ENCODE measurements around the gene MBTD1.
"Not testable (repeated sequence)": the region's sequence is repeated elsewhere in the genome, so short reads cannot be mapped to it uniquely, and the experiment has no call there.

Gene MBTD1

DNA sequence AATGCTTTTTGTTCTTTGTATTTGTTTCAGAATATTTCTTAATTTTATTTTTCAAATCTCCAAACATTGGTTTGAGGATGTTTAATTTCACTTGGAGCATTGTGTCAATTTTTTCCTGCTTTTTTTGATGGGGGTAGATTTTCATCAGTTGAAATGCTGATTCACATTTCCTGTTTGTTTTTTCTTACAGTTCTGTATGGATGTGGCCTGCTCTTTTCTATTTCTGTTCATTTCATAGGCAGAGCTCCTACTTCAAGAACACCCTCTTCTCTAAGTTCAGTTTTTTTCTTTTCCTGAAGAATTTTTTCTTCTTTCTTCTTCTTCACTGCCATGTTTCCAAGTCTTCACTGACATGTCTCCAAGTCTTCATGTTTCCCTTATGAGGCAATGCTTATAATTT lies 8.8 kb downstream of the MBTD1 start:
- DNase-seq: no peak

DNA sequence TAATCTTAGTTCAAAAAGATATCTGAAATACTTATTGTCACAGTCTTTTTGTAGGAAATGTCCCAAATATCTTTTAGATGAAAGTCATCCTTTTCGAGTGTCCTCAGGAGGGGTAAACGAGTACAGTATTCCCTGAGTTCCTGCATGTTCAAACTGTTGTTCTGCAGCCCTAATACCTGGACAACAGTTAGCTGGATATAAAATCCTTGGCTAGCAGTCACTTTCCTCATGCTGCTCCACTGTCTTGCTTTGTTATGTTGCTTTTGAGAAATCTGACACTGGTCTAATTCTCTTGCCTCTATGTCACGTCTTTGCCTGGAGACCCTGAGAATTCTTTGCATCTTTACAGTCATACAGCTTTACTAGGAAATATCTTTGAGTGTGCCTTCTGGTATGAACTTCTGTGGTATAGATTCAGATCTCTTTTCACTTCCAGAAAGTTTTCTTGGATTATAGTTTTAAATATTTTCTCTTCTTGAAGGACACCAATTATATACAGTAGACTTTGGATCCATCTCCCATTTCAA lies 9.5 kb downstream of the MBTD1 start:
- no peak for DNase-seq

DNA sequence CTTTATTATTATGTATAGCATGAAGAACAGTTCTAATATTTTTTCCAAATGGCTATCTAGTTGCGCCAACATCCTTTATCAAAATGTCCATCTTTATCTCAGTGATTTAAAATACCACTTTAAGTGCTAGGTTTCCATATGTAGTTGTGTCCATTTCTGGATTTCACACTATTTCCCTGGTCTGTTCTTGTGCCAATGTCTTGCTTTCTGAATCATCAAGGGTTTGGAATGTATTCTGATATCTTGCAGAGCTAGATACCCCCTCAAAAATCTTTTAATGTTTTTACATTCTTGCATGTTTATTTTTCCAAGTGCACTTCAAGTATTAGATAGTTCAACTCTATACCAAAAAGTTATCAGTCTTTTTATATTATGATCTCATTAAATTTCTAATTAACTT lies 14.3 kb downstream of the MBTD1 start:
- DNase-seq: no peak

DNA sequence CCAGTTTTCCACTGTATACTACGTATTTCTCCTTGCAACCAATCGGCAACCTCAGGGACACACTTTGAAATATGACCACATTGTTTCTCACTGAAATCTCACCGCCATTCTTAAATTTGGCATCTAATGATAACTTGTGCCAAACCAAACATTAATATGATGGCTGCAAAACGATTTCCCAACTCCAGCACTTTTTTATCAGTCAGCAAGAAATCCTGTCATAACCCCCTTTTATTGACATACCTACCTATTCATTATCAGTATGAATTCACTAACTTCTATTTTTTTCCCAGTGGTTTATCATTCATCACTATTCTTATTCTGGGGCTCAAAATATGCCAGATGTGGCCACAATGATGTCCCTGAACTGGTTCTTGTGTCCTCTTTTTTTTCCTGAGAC lies 15.8 kb downstream of the MBTD1 start:
- no peak for DNase-seq

DNA sequence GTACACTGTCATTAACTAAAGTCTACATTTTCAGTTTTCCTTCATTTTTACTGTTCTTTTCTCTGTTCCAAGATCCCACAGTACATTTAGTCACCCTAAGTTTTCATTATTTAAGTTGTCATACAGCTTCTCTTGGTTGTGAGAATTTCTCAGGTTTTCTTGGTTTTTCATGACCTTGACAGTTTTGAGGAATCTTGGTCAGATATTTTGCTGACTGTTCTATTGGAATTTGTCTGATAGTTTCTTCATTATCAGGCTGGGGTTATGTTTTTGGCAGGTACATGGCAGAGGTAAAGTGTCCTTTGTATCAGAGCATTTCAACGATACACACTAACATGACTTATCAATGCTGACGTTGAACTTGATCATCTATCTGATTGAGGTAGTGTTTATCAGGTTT lies 19.6 kb downstream of the MBTD1 start:
- no peak for DNase-seq

DNA sequence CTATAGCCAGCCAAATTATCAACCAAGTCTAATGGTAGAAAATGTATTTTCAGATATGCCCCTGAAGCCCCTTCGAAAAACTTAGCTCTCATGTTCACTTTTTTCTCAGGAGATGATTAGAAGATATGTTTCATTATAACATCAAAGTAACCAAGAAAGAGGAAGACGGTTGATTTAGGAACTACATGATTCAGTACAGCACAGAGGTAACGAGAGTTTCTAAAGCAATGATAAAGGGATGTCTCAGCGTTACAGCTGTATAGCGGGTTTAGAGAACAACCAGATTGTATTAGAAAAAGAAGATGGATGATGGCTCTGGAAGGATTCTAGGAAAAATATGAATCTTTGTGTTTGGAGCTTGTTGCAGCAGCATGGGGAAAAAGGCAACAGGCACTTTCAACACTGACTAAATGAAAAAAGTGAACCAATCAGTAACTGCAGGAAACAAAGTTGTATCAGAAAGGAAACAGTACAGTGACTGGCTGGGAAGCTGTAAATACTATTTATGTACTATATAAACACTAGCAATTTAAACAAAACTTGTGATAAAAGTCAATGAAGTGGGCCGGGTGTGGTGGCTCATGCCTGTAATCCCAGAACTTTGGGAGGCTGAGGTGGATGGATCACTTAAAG lies 21.5 kb downstream of the MBTD1 start:
- no peak for DNase-seq

DNA sequence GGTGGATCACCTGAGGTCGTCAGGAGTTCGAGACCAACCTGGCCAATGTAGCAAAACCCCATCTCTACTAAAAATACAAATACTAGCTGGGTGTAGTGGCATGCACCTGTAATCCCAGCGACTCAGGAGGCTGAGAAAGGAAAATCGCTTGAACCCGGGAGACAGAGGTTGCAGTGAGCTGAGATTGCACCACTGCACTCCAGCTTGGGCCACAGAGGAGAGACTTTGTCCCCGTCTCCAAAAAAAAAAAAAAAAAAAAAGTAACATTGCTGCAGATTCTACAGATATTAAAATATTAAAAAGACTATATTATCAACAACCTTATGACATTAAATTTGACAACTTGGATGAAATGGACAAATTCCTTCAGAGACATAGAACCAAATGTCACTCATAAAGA lies 25.7 kb downstream of the MBTD1 start:
- DNase-seq: no peak

DNA sequence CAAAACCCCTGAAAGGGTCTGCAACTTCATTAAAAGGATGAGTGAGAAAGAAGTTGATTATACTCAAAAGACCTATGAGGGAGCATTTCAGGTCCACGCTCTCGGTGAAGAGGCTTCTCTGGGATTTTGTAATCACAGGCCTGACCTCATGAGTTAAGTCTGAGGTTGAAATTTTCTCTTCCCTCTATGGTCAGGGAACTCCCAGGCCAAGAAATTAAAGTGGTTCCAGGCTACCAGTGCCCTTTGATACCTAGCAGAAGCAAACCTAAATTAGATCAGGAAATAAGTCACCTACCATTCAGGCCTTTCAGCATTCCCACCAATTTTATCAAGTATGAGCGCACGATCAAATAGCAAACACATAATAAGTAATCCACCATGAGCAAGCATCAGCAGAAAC lies 27.9 kb downstream of the MBTD1 start:
- no peak for DNase-seq

DNA sequence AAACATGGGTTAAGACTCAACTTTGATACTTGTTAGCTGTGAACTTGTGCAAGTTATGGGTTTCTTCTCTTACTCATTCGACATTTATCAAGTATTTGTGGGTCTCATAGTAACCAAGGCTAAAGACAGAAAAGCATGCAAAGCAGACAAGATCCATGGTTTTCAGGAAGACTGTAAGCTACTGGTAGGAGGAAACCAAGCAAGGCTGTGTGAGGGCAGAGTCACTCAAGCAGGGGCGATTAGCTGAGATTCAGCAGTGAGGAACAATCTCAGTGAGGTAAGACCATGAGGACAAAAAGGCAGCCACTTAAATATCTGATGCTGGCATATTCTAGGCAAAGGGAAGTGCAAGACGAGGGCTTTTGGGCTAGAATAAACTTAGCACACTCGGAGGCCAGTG lies 29.5 kb downstream of the MBTD1 start:
- no peak for DNase-seq

DNA sequence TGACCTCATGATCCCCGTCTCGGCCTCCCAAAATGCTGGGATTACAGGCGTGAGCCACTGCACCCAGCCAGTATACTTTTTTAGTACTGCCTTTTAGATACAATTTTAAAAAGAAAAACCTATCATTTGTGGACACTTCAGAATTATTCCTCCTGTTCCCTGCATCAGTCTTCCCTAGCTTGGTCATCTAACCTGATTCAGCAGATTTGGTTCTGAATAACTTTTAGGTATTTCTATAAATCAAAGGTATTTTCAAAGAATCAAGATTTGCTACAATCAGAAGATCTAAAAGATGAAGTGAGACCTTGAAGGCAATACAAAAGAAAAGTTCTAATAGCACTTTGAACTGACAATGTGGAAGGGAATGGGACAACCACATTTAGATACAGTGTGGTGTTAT lies 30.0 kb downstream of the MBTD1 start:
- DNase-seq: no peak

DNA sequence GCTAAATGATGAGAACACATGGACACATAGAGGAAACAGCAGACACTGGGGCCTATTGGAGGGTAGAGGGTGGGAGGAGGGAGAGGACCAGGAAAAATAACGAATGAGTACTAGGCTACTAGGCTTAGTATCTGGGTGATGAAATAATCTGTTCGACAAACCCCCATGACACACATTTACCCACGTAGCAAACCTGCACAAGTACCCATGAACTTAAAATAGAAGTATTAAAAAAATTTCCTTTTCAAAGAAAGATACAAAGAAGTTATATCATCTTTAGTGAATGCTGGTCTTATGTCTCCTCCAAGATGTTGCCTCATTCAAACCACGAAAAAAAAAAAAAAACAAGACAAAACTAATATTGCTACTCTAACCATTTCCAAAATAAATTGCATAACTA lies 31.7 kb downstream of the MBTD1 start:
- DNase-seq: no peak

DNA sequence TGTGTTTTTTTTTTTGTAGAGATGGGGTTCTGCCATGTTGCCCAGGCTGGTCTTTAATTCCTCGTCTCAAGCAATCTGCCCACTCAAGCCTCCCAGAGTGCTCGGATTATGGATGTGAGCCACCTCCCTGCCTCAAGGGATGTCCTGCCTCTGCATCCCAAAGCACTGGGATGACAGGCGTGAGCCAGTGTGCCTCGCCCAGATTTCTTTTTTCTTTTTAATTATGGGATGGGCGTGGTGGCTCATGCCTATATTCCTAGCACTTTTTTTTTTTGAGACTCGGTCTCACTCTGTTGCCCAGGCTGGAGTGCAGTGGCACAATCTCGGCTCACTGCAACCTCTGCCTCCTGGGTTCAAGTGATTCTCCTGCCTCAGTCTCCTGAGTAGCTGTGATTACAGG lies 34.3 kb downstream of the MBTD1 start:
- DNase-seq: not testable (repeated sequence)

DNA sequence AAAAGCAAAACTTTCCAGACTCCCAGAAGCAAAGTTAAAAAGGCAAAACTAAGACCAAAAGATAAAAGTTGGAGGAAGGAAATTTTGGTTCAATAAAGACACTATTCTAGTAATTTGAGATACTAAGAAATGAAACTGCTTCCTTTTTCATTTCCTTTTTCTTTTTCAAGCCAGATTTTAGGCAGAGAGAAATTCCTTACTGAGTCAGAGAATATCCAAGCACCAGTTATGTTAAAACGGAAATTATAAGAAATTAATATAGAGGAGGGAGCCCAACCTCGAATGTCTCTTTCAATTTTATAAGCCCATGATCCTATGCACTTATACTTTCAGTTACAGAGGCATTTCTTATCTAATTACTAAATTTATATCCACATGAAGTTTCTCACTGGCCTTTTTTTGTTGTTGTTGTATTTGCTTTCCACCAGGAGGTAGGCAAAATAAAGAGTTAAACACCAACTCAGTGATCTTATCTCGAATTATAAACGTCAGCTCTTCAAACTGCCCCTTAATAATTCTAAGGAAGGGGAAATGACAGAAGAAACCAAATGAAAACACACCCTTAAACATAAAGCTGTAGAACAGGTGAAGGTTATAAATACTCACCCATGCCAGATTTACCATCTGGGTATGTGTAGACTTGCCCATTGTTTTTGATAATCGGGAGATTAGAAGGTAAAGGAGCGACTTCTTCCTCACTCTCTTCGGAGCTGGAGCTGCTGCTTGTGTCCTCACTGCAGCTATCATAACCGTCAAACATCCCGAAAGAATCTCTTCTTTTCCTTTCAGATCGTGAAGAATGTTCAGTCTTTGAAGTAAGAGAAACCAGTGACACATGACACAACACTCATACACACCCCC lies 35.2 kb downstream of the MBTD1 start:
- no peak for DNase-seq

DNA sequence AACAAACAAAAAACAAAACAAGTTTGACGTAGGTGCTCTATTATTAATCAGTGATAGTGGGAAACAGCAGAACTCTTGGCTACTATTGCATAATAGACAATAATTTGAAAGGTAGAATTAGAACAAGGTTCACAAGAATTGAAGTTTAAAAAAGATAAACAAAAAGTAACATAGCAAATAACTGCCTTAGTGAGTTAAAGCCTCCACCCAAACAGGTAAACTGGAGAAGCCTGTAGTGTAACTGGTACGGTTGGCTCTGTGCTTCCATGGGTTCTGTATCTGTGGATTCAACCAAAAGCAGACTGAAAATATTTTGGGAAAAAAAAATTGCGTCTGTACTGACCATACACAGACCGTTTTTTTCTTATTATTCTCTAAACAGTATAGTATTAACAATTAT lies 38.5 kb downstream of the MBTD1 start:
- no peak for DNase-seq

DNA sequence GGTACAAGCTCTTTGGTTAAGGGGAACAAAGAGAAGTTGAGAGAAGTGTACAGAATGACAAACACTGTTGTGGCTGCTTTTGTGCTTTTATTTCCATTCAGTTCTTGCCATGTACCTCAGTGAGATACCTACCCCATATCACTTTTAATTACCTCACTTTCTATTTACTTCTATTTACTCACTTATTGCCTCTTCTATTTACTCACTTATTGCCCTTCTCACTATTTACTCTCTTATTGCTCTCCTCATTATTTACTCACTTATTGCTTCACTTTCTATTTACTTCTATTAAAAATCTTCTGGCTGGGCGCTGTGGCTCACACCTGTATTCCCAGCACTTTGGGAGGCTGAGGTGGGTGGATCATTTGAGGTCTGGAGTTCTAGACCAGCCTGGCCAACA lies 41.9 kb downstream of the MBTD1 start:
- DNase-seq: no peak

DNA sequence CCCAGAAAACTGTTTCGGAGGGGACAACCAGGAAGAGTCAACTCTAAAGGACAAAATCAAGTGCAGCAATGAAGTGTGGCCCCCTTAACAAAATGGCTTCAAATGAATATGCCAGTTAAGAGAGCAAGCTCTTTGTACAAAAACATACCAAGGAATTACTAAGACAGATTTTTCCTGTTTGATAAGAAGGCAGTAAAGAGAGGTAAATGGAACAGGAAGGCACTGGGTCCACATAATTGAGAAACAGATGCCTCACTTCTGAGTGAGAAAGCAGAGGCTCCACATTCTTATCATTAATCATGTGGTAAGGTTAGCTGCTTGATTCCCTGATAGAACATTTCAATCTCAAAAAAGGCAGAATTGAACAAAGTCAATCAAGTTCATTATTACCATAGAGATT lies 44.9 kb downstream of the MBTD1 start:
- no peak for DNase-seq

DNA sequence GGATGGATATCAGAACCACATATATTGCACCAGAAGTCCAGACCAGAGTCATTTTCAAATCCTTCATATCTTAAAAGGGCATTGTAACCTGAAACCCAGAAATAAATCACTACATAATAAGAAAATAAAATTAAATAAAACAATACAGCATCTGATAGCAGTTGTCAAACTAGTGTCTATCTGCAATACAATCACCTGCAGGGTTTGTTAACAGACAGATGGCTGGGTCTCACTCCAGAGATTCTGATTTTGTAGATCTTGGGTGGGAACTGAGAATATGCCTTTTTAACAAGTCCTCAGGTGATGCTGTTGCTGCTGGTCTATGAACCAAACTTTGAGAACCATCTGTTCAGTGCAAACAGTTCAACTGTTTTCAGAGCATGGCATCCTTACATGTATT lies 56.0 kb downstream of the MBTD1 start:
- DNase-seq: no peak

DNA sequence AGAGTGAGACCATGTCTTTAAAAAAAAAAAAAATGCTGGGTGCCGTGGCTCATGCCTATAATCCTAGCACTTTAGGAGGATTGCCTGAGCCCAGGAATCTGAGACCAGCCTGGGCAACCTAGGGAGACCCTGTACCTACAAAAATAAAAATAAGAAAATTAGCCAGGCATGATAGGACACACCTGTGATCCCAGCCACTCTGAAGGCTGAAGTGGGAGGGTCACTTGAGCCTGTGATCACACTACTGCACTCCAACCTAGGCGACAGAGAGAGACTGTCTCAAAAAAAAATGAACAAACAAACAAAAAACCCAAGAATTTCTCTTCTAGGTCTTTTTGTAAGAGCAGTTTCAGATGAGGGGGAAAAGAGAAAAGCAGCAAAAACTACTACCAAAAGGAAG lies 59.0 kb downstream of the MBTD1 start:
- no peak for DNase-seq

DNA sequence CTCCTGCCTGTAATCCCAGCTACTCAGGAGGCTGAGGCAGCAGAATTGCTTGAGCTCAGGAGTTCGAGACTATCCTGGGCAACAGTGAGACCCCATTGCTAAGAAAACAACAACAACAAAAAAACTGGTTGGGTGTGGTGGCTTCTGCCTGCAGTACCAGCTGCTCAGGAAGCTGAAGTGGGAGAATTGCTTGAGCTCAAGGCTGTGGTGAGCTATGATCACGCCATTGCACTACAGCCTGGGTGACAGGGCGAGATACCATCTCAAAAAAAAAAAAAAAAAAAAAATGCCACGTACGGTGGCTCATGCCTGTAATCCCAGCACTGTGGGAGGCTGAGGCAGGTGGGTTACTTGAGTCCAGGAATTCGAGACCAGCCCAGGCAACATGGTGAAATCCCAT lies 59.6 kb downstream of the MBTD1 start:
- no peak for DNase-seq

DNA sequence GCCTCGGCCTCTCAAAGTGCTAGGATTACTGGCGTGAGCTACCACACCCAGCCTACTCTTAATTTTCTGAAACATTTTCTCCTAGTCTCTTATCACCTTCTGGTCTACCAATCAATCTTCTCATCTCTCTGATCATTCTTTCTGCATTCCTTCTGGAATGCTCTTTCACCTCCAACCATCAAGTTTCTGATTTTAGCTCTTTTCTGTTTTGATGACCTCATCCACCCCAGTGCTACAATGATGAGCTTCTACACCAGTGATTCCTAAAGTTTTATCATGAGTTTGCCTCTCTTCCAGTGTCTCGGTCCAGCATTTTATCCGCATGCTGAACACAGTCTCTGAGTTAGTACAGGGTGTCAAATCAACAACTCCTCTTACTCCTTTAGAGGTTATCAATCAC lies 62.1 kb downstream of the MBTD1 start:
- DNase-seq: no peak

DNA sequence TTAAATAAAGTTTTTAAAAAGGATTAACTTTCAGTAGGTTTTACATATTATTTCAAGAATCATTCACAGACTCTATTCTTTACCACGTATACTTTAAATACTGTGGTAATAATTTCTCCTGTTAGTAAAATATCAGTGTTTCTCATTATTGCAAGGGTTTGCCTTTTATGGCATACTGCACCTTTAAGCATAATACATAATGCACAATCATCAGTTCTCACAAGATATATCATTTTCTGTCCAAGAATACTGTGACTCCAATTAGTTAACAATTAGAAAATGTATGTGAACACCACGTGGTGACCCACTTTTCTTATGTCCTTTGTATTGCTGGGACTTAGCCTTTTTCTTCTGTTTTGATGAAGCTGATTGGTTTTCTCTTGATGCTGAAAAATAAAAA lies 68.0 kb downstream of the MBTD1 start:
- DNase-seq: no peak

DNA sequence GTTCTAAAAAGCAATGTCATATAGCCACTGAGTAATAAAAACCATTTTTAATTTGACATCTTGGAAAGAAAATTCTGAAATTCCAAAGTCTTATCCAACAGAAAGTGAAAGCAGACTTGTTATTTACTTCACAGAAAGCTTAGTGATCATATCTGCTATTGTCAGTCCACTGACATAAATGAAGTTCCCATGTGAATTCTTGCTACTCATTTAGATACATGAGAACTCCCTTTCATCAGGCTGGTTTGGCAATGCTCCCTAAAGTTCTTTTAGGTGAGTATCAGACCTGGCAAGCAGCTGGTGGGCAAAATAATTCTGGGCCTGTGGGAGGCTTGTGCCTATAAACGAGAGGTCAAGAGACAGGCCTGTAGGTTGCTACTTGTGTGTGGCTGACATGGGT lies 70.2 kb downstream of the MBTD1 start:
- no peak for DNase-seq

DNA sequence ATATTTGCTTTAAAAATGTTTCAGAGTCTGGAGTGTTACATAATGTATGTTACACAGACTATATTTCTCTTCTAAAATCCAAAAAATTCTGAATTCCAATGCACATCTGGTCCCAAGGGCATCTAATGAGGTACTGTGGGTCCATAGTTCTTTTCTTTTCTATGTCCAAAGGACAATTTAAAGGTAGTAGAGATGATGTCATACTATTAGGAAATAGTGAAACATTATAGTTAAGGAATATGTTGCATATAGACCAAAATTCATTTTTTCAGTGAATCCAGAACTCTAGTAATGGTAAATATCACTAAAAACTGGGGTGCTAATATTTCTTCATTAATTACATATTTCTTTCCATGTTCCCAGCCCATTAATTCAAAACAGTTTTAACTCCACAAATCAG lies 70.7 kb downstream of the MBTD1 start:
- DNase-seq: no peak

DNA sequence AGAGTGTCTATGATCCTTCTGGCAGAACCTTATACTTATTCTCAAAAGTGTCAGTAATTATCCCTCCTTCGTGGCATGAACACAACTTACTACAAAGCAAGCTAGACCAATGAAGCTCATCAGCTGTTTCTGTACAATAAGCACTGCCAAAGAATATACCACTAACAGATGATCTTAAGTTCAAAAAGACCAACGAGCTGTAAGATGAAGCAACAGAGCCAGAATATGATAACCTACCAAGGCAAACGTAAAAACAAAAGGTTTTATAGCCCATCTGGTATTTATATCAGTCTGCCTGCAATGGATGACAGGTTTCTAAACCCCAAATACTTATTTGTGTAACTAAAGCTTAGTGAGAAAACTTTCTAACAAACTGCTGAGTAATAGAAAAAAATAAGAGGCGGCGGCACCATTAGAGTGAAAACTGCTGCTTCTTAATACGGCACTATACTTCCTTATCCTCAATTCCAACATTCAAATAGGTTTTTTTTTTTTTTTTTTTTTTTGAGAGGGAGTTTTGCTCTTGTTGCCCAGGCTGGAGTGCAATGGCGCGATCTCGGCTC lies 71.5 kb downstream of the MBTD1 start:
- no peak for DNase-seq
